Calu3 (cell line): ENCODE results near the gene RGS3. TPM values are rescaled to one million over a fixed set of nuclear protein-coding genes. Genes with fewer than 3 reads are reported as not detected.

Experiments used
- BruUV-seq: library from RNA; stranded (reverse); fragments of 400-500 nt; replicated peaks from 2 replicates; lab custom pipeline; 2021; lab: Mats Ljungman, UMichigan
- CTCF ChIA-PET: fragments of 300-600 bp; sonication (Branson Sonifier 250); formaldehyde crosslinking; loops from one replicate; lab custom pipeline; 2022; ENCODE audit warnings: antibody characterized with exemption; lab: Charles Lee
- DNase-seq: peaks from one replicate; pipeline ENCODE4 v3.0.0; 2022
- H3K27ac Mint-ChIP-seq: one replicate; pipeline ENCODE4 v1.8.0; 2022; ENCODE audit warnings: mixed read lengths; ENCODE audit not compliant: unreplicated experiment
- H3K27me3 Mint-ChIP-seq: one replicate; pipeline ENCODE4 v1.8.0; 2022; ENCODE audit warnings: mixed read lengths; ENCODE audit not compliant: unreplicated experiment
- H3K36me3 Mint-ChIP-seq: one replicate; pipeline ENCODE4 v1.8.0; 2022; ENCODE audit warnings: mild to moderate bottlenecking, moderate library complexity, mixed read lengths; ENCODE audit not compliant: insufficient read depth, unreplicated experiment
- H3K4me1 Mint-ChIP-seq: one replicate; pipeline ENCODE4 v1.8.0; 2022; ENCODE audit warnings: mild to moderate bottlenecking, low read depth, mixed read lengths; ENCODE audit not compliant: unreplicated experiment
- H3K4me3 Mint-ChIP-seq: one replicate; pipeline ENCODE4 v1.8.0; 2022; ENCODE audit warnings: mild to moderate bottlenecking, low read depth, moderate library complexity, mixed read lengths; ENCODE audit not compliant: unreplicated experiment
- H3K9me3 Mint-ChIP-seq: one replicate; pipeline ENCODE4 v1.8.0; 2022; ENCODE audit warnings: low read depth, mixed read lengths; ENCODE audit not compliant: unreplicated experiment
- CTCF ChIP-seq: fragments of 200-600 bp; IDR thresholded peaks from one replicate; pipeline ENCODE4 v1.8.0; 2022; ENCODE audit warnings: antibody characterized with exemption; ENCODE audit not compliant: unreplicated experiment
- intact Hi-C: fragments of 100-400 bp; cut with micrococcal nuclease; formaldehyde crosslinking; loops from one replicate; pipeline ENCODE4 v1.10.0; 2022; ENCODE audit not compliant: unreplicated experiment
- total RNA-seq: library from RNA; stranded (reverse); gene quantifications from 2 replicates; pipeline ENCODE4 v1.2.3, GENCODE V29; 2022

RGS3 gene
- total RNA-seq, 1 experiment from 2014 or later = 61.8 TPM

GRCh38 chr9:113570106-113570505 is 106.6 kb downstream of the RGS3 start:
- H3K27ac Mint-ChIP-seq = peak overlapping the region; percentile 73
- peaks cover 36% of the 10 kb centered on the region for H3K4me1 Mint-ChIP-seq
- no peaks in the 10 kb centered on the region for H3K9me3 Mint-ChIP-seq
- BruUV-seq = no TSS peak
- H3K36me3 Mint-ChIP-seq = peaks cover 27% of the 10 kb centered on the region
- H3K27me3 Mint-ChIP-seq = no peaks in the 10 kb centered on the region
- TF ChIP-seq CTCF = no peak
- DNase-seq = no peak
- H3K4me3 Mint-ChIP-seq = no peak overlapping the region
- CTCF ChIA-PET = no interaction called here
- intact Hi-C loops = no loop called here

GRCh38 chr9:113570749-113571711 is 107.5 kb downstream of the RGS3 start:
- peaks cover 34% of the 10 kb centered on the region for H3K4me1 Mint-ChIP-seq
- no peaks in the 10 kb centered on the region for H3K27me3 Mint-ChIP-seq
- intact Hi-C loops = no loop called here

GRCh38 chr9:113572076-113572861 is 108.7 kb downstream of the RGS3 start:
- CTCF ChIA-PET = no interaction called here
- Mint-ChIP-seq H3K4me1 (peaks cover 38% of the 10 kb centered on the region), H3K4me3 (no peak overlapping the region)

More at GRCh38 chr9:113570749-113571711, 107.5 kb downstream of the RGS3 start:
- peaks cover 18% of the 10 kb centered on the region for H3K36me3 Mint-ChIP-seq
- no peak for TF ChIP-seq CTCF
- BruUV-seq = no TSS peak
- CTCF ChIA-PET = interaction anchor here (0.5 kb wide), 1 partner anchor 116 kb away, joined by 3 read pairs; no protein-coding TSS in a partner anchor
- no peak overlapping the region for H3K4me3 Mint-ChIP-seq
- no peak for DNase-seq
- H3K27ac Mint-ChIP-seq = peak overlapping the region; percentile 59
- H3K9me3 Mint-ChIP-seq = no peaks in the 10 kb centered on the region

More at GRCh38 chr9:113572076-113572861, 108.7 kb downstream of the RGS3 start:
- Mint-ChIP-seq H3K36me3 (peaks cover 19% of the 10 kb centered on the region), H3K27ac (peak overlapping the region; percentile 59), H3K9me3 (no peaks in the 10 kb centered on the region), H3K27me3 (no peaks in the 10 kb centered on the region)
- DNase-seq = no peak
- intact Hi-C loops = no loop called here
- TF ChIP-seq CTCF = no peak
- BruUV-seq = no TSS peak
